DMS79 treated with DMSO at 0.1 percent for 48 hours (cell line): ENCODE data around the gene TINAG.
"Not testable (repeated sequence)": the region's sequence is repeated elsewhere in the genome, so short reads cannot be mapped to it uniquely, and the experiment has no call there.

Experiments used
- DNase-seq: peaks from one replicate; lab custom pipeline; 2025; lab: John Stamatoyannopoulos, UW

Gene TINAG

DNA sequence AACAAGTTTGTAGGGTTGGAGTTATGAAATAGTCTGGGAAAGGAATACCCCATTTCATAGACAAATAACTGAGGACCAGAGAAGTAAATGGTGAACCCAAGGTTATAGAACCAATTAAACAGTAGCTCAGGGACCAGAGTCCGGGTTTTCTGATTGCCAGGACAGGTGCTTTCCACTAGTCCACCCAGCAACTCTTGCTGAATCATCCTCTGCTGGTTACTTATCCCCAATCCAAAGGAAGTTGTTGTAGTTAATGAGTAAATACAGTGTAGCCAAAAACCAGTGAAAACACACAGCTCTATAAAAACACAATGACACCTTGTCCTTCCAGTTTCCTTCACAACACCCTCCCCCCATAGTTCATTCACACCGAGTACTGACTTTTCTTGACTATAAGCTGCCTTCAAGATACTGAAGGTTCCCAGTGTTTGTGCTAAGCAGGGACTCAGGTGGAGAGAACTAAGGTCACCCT lies 766 bp upstream of the TINAG start:
- DNase-seq, result no peak

DNA sequence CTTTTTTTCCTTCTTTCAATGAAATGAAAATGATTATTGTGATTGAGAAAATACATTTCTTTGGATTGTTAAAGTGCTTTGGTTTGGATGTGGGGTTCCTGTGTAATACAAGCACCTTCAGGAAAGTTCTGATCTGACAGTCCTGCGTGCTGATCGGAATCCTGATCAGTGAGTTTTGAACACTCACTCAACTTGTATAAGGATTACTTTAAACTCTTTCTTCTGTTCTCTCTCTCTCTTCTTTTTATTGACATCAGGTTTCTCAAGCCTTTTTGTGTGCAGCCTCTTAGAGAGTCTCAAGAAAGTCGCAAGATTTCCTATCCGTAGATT lies 710 bp downstream of the TINAG start:
- DNase-seq, result no peak

DNA sequence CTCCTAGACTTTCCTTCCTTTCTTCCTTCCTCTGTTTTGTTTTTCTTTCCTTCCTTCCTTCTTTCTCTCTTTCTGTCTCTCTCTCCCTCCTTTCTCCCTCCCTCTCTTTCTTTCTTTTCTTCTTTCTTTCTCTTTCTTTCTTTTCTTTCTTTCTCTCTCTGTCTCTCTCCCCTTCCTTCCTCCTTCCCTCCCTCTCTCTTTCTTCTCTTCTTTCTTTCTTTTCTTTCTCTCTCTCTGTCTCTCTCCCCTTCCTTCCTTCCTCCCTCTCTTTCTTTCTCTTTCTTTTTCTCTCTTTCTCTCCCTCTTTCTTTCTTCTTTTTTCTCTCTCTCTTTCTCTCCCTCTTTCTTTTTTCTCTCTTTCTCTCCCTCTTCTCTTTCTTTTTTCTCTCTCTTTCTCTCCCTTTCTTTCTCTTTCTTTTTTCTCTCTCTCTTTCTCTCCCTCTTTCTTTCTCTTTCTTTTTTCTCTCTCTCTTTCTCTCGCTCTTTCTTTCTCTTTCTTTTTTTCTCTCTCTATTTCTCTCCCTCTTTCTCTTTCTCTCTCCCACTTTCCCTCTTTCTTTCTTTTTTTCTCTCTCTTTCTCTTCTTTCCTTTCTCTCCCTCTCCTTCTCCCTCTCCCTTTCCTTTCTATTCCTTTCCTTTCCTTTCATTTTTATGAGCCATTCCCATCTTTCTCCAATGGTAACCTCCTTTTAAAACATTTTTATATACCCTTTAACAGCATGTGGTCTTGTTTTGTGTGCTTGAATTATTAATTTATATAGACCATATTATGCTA lies 2.3 kb downstream of the TINAG start:
- no peak for DNase-seq

DNA sequence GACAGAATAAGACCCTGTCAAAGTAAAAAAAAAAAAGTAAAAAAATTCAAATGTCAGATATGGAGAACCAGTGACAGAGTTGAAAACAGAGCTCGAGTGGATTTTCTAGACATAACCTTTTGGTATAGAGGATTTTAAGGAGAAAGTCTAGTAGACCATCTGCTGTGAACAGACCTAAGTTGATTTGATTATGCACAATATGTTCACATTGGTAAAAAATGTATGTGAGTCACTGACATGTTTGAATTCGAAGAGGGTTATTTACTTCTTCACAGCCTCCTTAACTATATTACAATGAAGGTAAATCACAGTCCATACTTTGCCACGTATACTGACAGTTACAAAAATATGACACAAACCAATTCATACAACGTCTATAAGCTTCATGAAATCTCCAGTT lies 7.4 kb downstream of the TINAG start:
- DNase-seq, result no peak

DNA sequence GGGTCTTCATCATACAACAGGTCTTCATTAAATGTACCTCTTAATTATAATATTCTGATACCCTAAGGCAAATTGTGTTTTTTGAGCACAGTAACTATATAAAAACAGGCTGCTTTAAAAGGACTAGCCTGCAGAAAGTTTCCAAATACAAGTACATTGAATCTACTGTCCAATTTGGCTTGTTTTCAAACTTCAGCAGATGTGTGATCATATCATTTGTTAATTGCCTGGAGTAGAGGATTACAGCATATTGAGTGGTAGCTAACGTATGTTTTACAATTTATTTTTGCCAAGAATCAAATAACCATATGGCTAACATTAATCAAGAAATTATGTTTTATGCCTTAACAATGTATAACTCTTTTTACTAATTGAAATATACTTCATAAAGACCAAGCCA lies 12.6 kb downstream of the TINAG start:
- no peak for DNase-seq

DNA sequence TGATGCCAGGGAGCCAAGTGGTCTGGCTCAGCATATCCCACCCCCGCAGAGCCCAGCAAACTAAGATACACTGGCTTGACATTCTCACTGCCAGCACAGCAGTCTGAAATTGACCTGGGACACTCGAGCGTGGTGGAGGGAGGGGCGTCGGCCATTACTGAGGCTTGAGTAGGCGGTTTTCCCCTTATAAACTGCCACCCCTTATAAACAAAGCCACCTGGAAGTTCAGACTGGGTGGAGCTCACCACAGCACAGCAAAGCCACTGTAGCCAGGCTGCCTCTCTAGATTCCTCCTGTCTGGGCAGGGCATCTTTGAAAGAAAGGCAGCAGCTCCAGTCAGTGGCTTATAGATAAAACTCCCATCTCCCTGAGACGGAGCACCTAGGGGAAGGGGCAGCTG lies 19.4 kb downstream of the TINAG start:
- no peak for DNase-seq

DNA sequence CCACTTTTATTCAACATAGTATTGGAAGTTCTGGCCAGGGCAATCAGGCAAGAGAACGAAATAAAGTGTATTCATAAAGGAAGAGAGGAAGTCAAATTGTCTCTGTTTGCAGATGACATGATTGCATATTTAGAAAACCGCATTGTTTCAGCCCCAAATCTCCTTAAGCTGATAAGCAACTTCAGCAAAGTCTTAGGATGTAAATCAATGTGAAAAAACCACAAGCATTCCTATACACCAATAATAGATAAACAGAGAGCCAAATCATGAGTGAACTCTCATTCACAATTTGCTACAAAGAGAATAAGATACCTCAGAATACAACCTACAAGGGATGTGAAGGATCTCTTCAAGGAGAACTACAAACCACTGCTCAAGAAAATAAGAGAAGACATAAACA lies 23.3 kb downstream of the TINAG start:
- not testable (repeated sequence) for DNase-seq

DNA sequence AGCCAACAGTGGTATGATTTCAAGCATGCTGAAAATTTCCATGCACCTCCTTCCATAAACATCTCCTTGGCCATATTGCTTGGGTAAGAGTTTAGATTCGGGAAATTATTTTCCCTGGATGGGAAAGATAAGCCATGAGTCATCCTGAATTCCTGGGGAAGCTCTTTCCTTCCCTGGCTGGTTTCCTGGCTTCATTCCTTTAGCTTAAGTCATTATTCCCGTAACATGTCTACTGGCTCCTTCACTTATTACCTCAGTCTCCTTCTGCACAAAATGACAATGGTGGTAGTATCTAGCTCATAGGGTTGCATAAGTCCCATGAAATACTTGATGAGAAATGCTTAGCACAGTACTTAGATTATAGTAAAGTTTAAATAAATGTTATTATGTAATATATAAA lies 27.6 kb downstream of the TINAG start:
- no peak for DNase-seq

DNA sequence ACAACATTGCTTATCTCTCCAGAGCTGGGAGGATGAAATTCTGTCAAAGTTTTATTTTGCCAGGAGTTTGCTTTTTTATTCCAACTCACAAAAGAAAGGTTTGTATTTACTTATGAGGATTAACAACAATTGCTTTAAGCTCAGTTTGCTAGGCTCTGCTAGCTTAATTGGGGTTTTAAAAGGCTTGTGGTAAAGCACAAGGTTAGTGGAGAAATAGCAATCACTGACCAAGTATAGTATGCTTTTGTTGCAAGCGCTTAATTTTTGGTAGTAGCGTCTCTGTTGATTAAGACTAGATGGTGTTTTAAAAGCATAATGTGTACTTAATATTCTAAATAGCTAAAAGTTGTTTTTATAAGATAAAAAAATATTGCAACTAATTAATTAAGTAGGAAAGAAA lies 45.7 kb downstream of the TINAG start:
- no peak for DNase-seq

DNA sequence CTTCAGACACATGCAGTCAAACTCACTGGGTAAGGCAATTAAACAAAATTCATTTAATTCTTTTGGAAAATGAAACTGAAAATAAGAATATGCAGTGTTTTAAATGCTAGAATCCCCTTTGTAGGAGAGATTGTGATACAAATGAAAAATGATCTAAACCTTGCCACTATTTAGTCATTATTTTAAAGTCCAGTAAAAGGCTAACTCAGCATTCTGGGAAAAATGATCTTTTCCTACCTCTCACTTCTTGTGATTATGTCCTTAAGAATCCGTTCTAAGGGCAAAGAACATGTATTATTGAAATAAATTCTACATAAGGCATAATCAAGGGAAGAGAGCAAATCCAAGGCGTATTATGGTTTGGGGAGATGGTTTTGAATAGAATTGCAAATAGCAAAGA lies 46.4 kb downstream of the TINAG start:
- no peak for DNase-seq

DNA sequence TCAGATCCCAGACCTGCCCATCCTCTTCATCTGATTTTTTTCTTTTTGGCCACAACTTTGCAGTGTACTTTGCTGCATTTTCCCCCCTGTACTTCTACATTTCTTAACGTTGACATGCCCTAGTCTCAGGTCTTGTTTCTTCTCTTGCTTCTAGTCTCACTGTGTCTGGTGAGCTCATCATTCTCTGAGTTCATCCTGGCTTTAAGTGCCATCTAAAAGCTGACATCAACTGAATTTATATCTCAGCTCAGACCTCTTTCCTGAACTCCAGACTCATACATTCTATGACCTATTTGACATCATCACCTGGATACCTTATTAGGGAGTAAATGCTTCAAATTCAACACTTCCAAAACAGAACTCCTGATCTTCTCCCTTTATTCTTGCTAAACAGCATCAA lies 48.9 kb downstream of the TINAG start:
- DNase-seq, result no peak

DNA sequence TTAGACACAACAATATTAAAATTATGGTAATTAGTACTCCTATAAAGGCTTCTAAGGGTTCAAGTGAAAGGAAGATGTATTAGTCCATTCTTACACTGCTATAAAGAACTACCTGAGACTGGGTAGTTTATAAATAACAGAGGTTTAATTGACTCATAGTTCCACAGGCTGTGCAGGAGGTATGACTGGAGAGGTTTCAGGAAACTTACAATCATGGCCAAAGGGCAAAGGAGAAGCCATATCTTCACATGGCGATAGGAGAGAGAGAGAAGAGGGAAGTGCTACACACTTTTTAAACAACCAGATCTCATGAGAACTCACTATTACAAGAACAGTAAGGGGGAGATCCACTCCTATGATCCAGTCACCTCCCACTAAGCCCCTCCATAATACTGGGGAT lies 52.9 kb downstream of the TINAG start:
- no peak for DNase-seq

DNA sequence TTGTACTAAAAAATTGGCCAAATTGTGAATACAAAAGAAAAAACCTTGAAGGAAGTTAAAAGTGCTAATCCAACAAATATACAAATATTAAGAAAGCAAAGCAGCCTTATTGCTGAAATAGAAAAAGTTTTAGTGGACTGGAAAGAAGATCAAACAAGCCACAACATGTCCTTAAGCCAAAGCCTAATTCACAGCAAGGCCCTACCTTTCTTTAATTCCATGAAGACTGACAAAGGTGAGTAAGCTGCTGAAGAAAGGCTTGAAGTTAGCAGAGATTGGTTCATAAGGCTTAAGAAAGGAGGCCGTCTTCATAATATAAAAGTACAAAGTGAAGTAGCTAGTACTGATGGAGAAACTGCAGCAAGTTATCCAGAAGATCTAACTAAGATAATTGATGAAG lies 53.5 kb downstream of the TINAG start:
- DNase-seq, result peak; percentile 38

DNA sequence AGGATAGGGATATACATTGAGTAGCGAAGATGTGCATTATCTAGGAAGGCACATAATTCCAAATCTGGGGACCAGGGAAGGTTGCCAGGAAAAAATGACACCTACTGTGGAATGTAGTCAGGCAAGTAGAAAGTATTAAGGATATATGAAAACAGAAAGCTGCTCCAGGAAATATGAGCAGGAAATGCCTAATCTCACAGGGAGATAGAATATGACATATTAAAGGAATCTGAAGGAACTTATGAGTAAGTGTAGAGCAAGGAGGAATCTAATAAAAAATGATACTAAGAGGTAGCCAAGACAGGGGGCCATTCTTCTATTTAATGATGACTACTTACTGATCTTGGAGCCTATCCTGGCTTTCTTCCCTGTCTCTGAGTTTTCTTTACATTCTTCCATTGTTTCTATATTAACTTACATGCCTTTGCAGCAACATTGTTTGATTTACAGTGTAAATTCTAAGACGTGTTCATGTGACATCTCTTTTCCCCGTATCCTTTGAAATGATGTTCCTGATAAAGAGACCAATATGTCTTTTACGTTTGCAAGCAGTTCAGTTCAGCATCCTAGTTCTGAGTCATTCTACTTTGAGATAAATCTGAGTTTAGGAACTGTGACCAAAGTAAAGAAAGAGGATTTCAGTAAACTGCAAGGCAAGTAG lies 58.6 kb downstream of the TINAG start:
- DNase-seq, result no peak

DNA sequence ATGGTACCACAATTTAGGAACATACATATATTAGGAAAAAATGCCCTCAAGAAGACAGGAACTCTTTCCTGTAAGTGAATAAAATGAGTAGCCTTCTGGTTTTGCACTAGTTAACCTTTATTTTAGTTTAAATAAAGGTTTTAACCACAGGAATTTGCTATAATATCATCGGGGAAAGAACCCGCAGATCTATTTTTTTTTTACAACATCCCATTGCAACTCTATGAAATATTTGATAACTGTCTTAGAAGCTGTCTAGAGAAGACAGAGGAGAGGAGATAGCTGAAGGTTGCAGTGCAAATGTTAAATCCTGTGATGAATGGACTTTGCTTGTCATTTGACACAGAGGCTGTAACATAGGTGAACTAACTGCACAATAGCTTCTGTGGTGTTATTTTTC lies 69.5 kb downstream of the TINAG start:
- no peak for DNase-seq

DNA sequence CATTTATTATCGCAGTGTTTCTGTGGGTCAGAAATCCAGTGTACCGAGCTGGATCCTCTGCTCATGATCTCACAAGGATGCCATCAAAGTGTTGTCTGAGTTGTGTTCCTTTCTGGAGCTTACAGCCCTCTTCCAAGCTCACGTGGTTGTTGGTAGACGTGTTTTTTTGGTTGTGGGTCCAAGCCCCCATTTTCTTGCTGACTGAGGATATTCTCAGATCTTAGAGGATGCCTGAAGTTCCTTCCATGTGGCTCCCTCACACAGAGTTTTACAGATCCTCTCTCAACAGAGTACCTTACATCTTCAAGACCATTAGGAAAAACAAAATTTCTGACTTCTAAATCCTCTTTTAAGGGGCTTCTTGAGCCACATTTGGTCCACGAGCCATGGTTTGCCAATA lies 78.1 kb downstream of the TINAG start:
- no peak for DNase-seq

DNA sequence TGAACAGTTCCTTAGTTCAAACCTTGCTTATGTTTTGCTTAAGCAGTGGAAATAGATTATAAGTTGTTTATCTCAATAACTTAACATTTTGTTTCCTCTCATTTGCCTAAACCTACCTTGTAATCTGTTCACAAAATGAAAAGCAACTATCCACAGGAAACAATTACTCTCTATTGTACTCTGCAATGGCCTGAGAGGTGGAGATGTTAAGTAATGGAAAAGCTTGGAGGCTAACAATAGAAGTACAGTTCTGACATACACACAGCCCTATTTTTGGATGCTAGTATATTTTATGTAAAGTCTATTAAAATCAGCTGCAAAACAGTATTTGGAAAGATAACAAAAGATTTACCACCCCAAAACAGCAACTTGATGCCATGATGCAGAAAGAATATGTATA lies 82.1 kb downstream of the TINAG start:
- DNase-seq, result no peak

DNA sequence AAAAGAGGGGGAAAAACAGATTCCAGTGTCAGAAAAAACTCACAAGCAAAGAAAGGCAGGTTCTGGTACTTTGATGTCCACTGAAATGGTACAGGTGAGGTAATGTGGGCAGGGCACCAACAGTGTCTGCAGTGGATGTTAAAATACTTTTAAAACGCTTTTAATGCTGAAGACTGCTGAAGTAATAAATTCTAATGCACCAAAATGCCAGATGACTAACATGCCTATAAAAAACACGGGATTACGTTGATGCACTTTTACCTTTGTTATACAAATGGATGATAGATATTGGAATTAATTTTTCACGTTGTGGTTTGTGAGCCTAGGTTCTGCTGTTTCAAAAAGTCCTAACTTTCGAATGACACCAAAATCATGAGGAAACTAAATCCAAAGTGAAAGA lies 83.3 kb downstream of the TINAG start:
- no peak for DNase-seq

DNA sequence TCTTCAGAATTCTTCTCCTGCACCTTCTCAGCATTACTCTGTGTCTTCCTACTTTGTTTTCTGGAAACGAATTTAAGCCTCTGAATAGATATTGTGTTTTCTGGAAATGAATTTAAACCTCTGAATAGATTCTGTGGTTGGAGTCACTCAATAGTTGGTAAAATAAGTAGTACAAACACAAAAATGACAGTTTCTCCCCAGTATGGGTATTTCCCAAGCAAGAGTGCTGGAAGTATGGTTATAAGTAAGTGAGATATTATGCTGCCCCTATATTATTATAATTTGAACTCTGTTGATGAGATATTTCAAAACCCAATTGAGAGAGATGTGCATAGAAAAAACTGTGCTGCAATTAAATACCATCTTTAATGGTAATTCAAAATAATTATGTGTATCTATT lies 94.9 kb downstream of the TINAG start:
- DNase-seq, result no peak

DNA sequence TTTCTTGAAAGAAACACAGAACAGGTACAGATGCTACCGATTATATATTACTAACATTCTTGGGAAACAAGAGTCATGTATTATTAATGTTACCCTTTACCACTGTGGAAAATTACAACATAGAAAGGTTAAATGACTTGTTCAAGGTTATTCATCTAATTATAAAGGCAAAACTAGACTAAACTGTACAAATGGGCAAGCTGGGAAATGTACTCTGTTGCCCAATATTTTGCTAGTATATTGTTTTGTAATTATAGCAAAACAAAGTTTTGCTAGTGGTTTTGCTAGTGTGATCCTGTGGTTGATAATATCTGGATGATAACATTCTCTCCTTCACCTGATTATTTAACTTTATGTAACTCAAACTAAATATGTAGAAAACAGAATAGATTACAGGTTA lies 96.5 kb downstream of the TINAG start:
- DNase-seq, result no peak

DNA sequence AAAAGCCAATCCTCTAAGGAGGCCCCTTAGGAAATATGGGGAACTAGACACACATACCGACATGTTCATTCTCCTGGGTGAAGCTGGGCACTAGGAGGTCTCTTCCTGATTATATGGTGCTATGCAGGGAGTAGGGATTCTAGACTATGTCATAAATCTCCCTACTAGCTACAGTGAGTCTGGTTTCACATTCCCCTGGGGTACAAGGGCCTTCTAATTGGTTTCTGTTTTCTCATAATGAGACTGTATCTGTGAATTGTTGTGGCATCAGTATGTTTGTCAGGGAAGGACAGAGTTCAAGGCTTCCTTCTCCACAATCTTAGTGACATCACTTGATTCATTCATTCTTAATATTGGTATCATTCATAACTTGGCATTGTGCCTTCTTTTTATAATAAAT lies 103.5 kb downstream of the TINAG start:
- no peak for DNase-seq

DNA sequence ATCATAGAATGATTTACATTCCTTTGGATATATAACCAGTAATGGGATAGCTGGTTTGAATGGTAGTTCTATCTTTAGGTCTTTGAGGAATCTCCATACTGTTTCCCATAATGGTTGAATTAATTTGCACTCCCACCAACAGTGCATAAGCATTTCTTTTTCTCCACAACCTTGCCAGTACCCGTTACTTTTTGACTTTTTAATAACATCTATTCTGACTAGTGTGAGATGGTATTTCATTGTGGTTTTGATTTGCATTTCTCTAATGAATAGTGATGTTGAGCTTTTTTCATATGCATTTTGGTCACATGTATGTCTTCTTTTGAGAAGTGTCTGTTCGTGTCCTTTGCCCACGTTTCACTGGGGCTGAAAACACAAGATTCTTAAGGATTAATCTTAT lies 107.3 kb downstream of the TINAG start:
- DNase-seq, result no peak

DNA sequence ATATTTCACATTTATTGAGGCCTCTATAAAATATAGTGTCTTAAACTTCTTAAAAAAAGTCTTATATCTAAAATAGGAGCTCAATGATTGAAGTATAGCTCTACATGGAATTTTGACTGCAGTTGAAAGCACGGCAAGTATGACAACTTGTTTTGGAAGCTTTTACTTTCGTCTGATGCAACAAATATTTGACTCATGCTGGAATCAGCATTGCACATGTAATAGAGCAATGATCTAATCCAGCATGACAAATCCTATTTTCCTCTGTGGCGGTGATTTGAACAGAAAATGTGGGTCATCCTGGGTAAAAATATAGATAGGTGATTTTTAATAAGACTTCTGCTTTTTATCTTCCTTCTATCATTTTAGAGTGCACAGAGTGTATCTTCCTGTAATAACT lies 111.6 kb downstream of the TINAG start:
- no peak for DNase-seq

DNA sequence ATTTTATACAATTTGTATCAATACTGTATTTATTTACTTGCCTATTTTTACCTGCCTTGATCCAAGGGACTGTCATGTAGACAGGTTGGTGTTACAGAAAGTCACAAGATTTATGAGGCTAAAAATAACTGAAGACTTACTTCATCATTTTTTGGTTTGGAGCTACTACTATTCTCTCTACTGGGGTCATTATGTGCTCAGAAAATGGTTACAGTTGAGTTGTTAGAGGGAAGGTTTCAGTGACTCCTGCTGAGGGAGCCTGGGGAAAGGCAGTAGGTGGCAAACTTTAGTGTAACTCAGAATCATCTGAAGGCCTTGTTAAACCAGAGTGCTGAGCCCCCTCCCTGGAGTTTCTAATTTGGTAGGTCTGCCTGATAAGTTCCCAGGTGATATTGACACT lies 118.8 kb downstream of the TINAG start:
- DNase-seq, result no peak
